ENCODE results near the gene ADAMTS7.
"Not testable (repeated sequence)": the region's sequence is repeated elsewhere in the genome, so short reads cannot be mapped to it uniquely, and the experiment has no call there.

ADAMTS7 gene

DNA sequence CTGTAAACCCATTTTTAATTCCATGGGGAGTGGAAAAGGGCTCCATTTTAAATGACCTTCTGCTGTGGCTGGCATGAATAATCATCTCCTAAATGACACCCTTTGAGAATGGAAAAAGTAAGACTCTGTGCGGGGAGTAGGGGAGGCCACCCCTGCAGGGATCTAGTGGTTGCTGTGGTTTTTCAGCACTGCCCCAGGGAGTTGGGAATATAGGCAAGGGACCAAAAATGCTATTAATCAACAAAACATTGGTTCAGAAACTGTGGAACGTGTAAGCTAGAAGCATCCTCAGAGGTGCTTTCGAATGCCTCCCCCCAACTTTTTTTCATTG lies 30.1 kb upstream of the ADAMTS7 start:
- no peaks in the 10 kb centered on the region for H3K36me3 ChIP-seq (ENCODE audit: control insufficient read depth, insufficient read depth, low read length)
- no peaks in the 10 kb centered on the region for H3K9me3 ChIP-seq (ENCODE audit: control insufficient read depth, insufficient read depth, low read length)
- H3K27me3 ChIP-seq (ENCODE audit: control insufficient read depth, insufficient read depth, low read length): no peaks in the 10 kb centered on the region
- no peak overlapping the region for H3K9ac ChIP-seq (ENCODE audit: low read depth, low read length)
- no peak overlapping the region for H3K4me3 ChIP-seq (ENCODE audit: low read depth, low read length)
- H3K4me1 ChIP-seq (ENCODE audit: control insufficient read depth, insufficient read depth, low read length): no peaks in the 10 kb centered on the region

DNA sequence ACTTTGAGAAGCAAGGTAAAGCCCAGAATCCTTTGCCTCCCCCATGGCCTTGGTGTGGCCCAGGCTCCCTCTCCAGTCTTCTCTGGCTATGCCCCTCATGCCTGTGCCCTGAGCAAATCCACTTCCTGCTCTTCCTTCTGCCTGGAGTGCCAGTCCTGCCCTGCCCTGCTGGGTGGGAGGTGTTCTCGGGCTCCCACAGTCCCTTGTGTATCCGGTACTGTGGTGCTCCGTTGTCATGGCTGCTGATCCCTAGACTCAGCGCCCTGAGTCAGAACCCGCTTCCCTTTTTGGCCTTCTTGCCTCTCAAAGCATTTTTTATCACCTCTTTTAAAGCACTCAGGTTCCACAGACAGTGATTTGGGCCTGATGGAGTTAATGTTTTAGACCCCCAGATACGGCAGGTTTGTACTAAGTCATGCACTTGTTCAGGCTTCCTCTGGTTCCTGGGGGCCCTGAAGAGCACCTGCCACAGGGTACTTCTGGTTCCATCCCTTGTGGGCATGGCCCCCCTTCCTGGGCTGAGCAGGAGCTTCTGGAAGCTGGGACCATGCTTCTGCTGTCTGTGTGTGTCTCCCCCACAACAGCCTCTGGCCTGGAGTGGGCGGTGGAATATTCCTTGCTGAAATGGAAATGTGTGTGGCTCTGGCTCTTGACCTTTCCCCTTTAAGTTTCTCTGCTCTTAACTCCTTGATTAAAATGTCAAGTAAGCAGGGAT lies 29.6 kb upstream of the ADAMTS7 start:
- Histone ChIP-seq H3K9me3 (ENCODE audit: control insufficient read depth, insufficient read depth, low read length) (no peaks in the 10 kb centered on the region), H3K4me1 (ENCODE audit: control insufficient read depth, insufficient read depth, low read length) (no peaks in the 10 kb centered on the region), H3K27me3 (ENCODE audit: control insufficient read depth, insufficient read depth, low read length) (no peaks in the 10 kb centered on the region), H3K36me3 (ENCODE audit: control insufficient read depth, insufficient read depth, low read length) (no peaks in the 10 kb centered on the region), H3K9ac (ENCODE audit: low read depth, low read length) (no peak overlapping the region), H3K4me3 (ENCODE audit: low read depth, low read length) (no peak overlapping the region)

DNA sequence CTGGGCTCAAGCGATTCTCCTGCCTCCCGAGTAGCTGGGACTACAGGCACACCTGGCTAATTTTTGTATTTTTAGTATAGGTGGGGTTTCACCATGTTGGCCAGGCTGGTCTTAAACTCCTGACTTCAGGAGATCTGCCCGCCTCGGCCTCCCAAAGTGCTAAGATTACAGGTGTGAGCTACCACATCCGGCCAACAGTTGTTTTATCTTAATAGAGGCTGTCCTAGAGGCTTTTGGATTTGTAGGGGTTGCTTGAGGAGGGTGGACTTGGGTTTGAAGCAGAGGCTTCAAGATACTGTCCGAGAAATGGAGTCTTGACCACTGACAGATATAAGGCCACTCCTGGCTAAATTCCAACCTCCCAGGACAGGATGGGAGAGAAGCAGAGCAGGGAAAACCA lies 27.9 kb upstream of the ADAMTS7 start:
- H3K9ac ChIP-seq (ENCODE audit: low read depth, low read length); H3K36me3 ChIP-seq (ENCODE audit: control insufficient read depth, insufficient read depth, low read length); H3K9me3 ChIP-seq (ENCODE audit: control insufficient read depth, insufficient read depth, low read length); H3K27me3 ChIP-seq (ENCODE audit: control insufficient read depth, insufficient read depth, low read length); H3K4me1 ChIP-seq (ENCODE audit: control insufficient read depth, insufficient read depth, low read length); H3K4me3 ChIP-seq (ENCODE audit: low read depth, low read length): not testable (repeated sequence)

DNA sequence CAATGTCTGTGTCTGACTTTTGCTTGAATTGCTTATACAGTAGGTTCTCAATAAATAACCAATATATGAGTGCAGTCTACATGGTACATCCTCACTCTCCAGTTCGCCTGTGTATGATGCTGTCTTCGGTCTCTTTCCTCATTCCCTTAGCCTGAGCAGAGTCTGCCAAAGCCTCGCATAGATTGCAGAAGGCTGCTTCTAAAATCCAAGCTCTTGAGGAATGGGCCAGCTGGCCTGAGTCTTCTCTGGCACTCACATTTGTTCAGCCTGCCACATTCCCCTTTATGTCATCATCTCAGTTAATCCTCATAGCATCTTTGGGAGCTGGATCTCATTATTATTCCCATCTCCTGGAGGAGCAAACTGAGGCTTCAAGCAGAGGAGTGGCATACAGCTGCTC lies 27.2 kb upstream of the ADAMTS7 start:
- Histone ChIP-seq H3K9me3 (ENCODE audit: control insufficient read depth, insufficient read depth, low read length) (no peaks in the 10 kb centered on the region), H3K36me3 (ENCODE audit: control insufficient read depth, insufficient read depth, low read length) (no peaks in the 10 kb centered on the region), H3K9ac (ENCODE audit: low read depth, low read length) (no peak overlapping the region), H3K4me3 (ENCODE audit: low read depth, low read length) (no peak overlapping the region), H3K4me1 (ENCODE audit: control insufficient read depth, insufficient read depth, low read length) (no peaks in the 10 kb centered on the region), H3K27me3 (ENCODE audit: control insufficient read depth, insufficient read depth, low read length) (no peaks in the 10 kb centered on the region)

DNA sequence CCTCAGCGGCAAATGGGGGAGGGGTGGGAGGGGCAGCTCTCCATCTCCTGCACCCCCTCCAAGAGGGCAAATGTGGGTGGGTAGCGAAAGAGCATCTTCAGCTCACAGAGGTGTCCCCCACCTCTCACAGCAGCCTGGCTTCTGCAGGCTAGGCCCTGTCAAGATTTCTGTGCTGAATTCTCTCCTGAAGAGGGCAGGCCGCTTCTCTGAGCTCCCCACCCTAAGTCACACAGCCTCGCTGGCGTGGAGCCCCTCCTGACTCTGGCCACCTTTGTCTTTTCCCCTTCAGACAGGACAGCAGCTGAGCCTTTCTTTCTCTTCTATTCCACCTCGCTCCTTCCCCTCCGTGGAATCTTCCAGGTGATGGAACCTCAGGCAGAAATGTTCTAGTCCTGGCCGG lies 26.3 kb upstream of the ADAMTS7 start:
- Histone ChIP-seq H3K4me1 (ENCODE audit: control insufficient read depth, insufficient read depth, low read length) (no peaks in the 10 kb centered on the region), H3K9me3 (ENCODE audit: control insufficient read depth, insufficient read depth, low read length) (no peaks in the 10 kb centered on the region), H3K9ac (ENCODE audit: low read depth, low read length) (no peak overlapping the region), H3K27me3 (ENCODE audit: control insufficient read depth, insufficient read depth, low read length) (no peaks in the 10 kb centered on the region), H3K4me3 (ENCODE audit: low read depth, low read length) (no peak overlapping the region), H3K36me3 (ENCODE audit: control insufficient read depth, insufficient read depth, low read length) (no peaks in the 10 kb centered on the region)

DNA sequence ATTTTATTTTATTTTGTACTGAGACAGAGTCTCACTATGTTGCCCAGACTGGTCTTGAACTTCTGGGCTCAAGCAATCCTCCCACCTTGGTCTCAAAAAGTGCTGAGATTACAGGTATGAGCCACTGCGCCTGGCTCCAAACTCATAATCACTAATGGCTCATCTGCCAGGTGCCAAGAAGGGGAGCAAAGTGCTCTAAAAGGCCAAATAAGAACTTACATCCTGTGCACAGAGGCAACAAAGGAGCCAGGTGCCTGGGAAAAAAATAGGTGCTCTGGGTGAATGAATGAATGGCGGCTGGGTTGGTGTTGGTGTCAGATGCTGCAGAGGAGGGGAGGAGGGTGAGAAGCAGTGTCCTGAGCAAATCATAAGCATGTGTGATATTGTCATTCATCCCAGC lies 25.9 kb upstream of the ADAMTS7 start:
- Histone ChIP-seq H3K9ac (ENCODE audit: low read depth, low read length) (no peak overlapping the region), H3K9me3 (ENCODE audit: control insufficient read depth, insufficient read depth, low read length) (no peaks in the 10 kb centered on the region), H3K36me3 (ENCODE audit: control insufficient read depth, insufficient read depth, low read length) (no peaks in the 10 kb centered on the region), H3K4me1 (ENCODE audit: control insufficient read depth, insufficient read depth, low read length) (no peaks in the 10 kb centered on the region), H3K27me3 (ENCODE audit: control insufficient read depth, insufficient read depth, low read length) (no peaks in the 10 kb centered on the region), H3K4me3 (ENCODE audit: low read depth, low read length) (no peak overlapping the region)

DNA sequence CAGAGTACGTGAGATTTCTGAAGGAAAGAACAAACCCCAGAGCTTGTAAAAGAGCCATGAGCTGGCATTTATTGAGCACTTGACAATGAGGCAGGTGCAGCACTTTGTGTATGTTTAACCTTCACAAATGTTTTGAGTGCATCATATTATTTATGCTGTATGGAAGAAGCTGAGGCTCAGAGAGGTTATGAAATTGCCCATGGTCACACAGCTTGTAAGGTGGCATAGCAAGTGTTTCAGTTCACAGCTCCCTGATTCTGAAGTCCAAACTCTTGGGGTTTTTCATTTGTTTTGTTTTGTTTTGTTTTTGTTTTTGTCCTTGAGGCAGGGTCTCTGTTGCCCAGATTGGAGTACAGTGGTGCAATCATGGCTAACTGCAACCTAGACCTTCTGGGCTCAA lies 25.1 kb upstream of the ADAMTS7 start:
- Histone ChIP-seq H3K4me3 (ENCODE audit: low read depth, low read length) (no peak overlapping the region), H3K9me3 (ENCODE audit: control insufficient read depth, insufficient read depth, low read length) (no peaks in the 10 kb centered on the region), H3K9ac (ENCODE audit: low read depth, low read length) (no peak overlapping the region), H3K4me1 (ENCODE audit: control insufficient read depth, insufficient read depth, low read length) (no peaks in the 10 kb centered on the region), H3K27me3 (ENCODE audit: control insufficient read depth, insufficient read depth, low read length) (no peaks in the 10 kb centered on the region), H3K36me3 (ENCODE audit: control insufficient read depth, insufficient read depth, low read length) (no peaks in the 10 kb centered on the region)

DNA sequence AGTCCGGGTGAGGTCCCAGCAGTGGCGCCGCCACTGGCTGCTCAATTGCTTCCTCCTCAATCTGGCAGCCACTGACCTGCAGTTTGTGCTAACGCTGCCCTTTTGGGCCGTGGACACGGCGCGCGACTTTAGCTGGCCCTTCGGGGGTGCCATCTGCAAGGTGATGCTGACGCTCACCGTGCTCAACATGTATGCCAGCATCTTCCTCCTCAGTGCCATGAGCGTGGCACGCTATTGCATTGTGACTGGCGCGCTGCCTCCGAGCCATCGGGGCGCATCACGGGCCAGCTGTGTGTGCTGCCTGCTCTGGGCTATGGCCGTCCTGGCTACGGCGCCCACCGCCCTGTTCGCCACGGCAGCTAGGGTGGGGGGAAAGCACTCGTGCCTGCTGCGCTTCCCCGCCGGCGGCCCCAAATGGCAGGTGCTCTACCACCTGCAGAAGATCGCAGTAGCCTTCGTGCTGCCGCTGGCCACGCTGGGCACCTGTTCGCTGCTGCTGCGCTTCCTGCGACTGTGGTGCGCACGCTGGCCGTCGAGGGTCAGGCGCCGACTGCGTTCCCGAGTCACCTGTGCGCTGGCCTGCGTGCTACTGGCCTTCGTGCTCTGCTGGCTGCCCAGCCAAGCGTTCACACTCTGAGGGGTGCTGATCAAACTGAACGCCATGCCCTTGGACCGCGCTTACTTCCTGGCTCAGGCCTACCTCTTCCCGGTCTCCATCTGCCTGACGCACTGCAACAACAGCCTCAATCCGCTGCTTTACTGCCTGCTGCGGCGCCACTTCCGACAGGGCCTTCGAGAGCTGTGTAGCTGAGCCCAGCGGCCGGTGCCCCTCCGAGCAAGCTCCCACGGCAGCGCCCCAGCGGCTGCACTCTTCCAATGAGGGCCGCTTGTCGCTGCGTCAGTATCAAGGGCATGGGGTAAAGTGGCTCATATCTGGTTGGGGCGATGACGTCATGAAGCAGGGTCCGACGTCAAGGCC lies 20.3 kb upstream of the ADAMTS7 start:
- H3K36me3 ChIP-seq (ENCODE audit: control insufficient read depth, insufficient read depth, low read length): no peaks in the 10 kb centered on the region

DNA sequence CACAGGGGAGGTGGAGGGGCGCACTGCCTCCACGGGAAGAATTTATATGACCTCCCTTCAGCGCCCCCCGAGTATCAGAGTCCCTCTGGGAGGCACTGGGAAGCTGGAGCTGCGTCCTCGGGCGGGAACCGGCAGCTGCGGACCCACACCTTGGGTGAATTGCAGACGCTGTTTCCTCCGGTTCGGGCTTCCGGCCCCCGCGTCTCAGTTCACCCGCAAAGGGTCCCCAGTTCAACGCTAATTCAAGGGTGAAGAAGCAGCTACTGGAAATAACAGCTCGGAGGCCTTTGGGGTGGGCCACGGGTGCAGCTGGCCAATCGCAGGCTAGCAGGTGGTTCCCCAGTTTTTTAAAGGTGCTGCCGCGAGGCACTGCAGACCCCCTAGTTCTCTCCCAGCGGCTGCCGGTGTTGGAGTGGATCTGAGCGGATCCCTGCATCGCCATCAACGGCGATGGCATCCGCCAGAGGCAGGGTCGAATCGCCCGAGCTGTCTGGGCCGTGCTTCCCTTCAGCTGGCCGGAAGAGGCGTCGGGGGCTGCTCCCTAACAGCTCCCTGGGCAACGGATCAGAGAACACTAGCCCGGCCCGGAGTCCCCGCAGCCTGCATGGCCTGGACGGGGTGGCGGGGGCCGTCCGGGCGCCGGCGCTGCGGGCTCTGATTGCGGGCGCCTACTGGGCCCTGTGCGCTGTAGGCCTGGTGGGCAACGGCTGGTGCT lies 19.4 kb upstream of the ADAMTS7 start:
- H3K4me3 ChIP-seq (ENCODE audit: low read depth, low read length): no peak overlapping the region

More for the DNA sequence above, 20.3 kb upstream of the ADAMTS7 start:
- no peaks in the 10 kb centered on the region for H3K4me1 ChIP-seq (ENCODE audit: control insufficient read depth, insufficient read depth, low read length)
- H3K4me3 ChIP-seq (ENCODE audit: low read depth, low read length): no peak overlapping the region
- no peak overlapping the region for H3K9ac ChIP-seq (ENCODE audit: low read depth, low read length)
- no peaks in the 10 kb centered on the region for H3K9me3 ChIP-seq (ENCODE audit: control insufficient read depth, insufficient read depth, low read length)
- no peaks in the 10 kb centered on the region for H3K27me3 ChIP-seq (ENCODE audit: control insufficient read depth, insufficient read depth, low read length)

DNA sequence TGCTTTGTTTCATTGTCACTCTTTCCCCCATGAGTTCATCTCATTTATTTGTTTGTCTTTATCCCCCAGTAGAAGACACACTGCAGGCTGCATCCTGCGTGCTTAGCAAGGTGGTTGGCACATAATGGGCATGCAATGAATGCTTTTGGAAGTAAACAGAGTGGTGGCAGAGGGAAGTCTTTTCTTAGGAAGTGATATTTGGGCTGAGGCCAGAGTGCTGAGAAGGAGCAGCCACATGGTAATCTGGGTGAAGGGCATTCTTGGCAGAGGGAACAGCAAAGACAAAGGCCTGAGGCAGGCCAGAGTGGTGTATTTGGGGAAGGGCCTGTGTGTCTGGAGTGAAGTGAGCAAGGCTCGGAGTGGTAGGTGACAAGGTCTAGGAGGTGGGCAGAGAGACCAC lies 17.7 kb upstream of the ADAMTS7 start:
- no peaks in the 10 kb centered on the region for H3K9me3 ChIP-seq (ENCODE audit: control insufficient read depth, insufficient read depth, low read length)
- no peaks in the 10 kb centered on the region for H3K4me1 ChIP-seq (ENCODE audit: control insufficient read depth, insufficient read depth, low read length)
- no peak overlapping the region for H3K9ac ChIP-seq (ENCODE audit: low read depth, low read length)
- no peaks in the 10 kb centered on the region for H3K36me3 ChIP-seq (ENCODE audit: control insufficient read depth, insufficient read depth, low read length)
- H3K4me3 ChIP-seq (ENCODE audit: low read depth, low read length): no peak overlapping the region
- no peaks in the 10 kb centered on the region for H3K27me3 ChIP-seq (ENCODE audit: control insufficient read depth, insufficient read depth, low read length)

More for the DNA sequence above, 19.4 kb upstream of the ADAMTS7 start:
- no peaks in the 10 kb centered on the region for H3K36me3 ChIP-seq (ENCODE audit: control insufficient read depth, insufficient read depth, low read length)
- H3K9ac ChIP-seq (ENCODE audit: low read depth, low read length): no peak overlapping the region
- H3K27me3 ChIP-seq (ENCODE audit: control insufficient read depth, insufficient read depth, low read length): no peaks in the 10 kb centered on the region
- H3K4me1 ChIP-seq (ENCODE audit: control insufficient read depth, insufficient read depth, low read length): no peaks in the 10 kb centered on the region
- no peaks in the 10 kb centered on the region for H3K9me3 ChIP-seq (ENCODE audit: control insufficient read depth, insufficient read depth, low read length)

DNA sequence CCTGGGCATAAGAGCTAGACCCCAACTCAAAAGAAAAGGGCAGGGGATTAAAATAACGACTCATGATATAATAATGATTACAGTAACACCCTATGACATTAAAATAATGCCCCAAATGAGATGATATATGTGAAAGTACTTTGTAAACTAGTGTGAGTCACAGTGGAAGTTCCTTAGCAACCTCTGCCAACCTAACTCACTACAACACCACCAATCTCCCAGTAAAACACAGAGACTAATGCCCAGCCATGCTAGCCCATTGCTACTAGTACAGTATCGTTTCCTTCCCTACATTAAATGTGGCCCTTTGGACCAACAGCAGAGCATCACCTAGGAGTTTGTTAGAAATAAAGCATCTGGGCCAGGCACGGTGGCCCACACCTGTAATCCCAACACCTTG lies 11.2 kb upstream of the ADAMTS7 start:
- no peaks in the 10 kb centered on the region for H3K27me3 ChIP-seq (ENCODE audit: control insufficient read depth, insufficient read depth, low read length)
- no peaks in the 10 kb centered on the region for H3K4me1 ChIP-seq (ENCODE audit: control insufficient read depth, insufficient read depth, low read length)
- H3K9me3 ChIP-seq (ENCODE audit: control insufficient read depth, insufficient read depth, low read length): no peaks in the 10 kb centered on the region
- H3K9ac ChIP-seq (ENCODE audit: low read depth, low read length): no peak overlapping the region
- H3K4me3 ChIP-seq (ENCODE audit: low read depth, low read length): no peak overlapping the region
- H3K36me3 ChIP-seq (ENCODE audit: control insufficient read depth, insufficient read depth, low read length): no peaks in the 10 kb centered on the region

Measured in iPS-15b (cell line).